Omental fat pad (tissue), 4 donors: Measurements from ENCODE around the gene ADRA2B. TPM values are rescaled to one million over a fixed set of nuclear protein-coding genes. Genes with fewer than 3 reads are reported as not detected.

ENCODE experiments used
- ATAC-seq: fragments of 150-250 bp; one replicate; pipeline ENCODE4 v1.9.1; 2016; ENCODE audit warnings: mild to moderate bottlenecking, moderate library complexity; ENCODE audit not compliant: low FRiP score
- DNase-seq: peaks from one replicate; pipeline ENCODE4 v3.0.0-alpha.2; 2019; ENCODE audit warnings: low spot score
- CTCF ChIP-seq, 3 donors: fragments of 450-650 bp; IDR thresholded peaks; one replicate each; pipeline ENCODE4 v1.5.1; 2016 to 2017; ENCODE audit warnings: antibody characterized with exemption in 3 of 3, mild to moderate bottlenecking in 3 of 3, moderate library complexity in 2 of 3
- total RNA-seq, 4 donors: library from RNA; depleted of rRNA; stranded (reverse); fragments of >200 nt; gene quantifications; one replicate each; pipeline ENCODE4 v1.1.0, GENCODE V29; 2016

The ADRA2B gene
- total RNA-seq, 4 donors from 2014 or later = 0.63 to 9.8 (median 2.6) TPM

- TF ChIP-seq CTCF (IDR thresholded peaks at IDR 0.05) = no peak
- DNase-seq (no peak), ATAC-seq (no peak)
Measured at GRCh38 chr2:96158554-96158940, 42.2 kb upstream of the ADRA2B start.

DNA sequence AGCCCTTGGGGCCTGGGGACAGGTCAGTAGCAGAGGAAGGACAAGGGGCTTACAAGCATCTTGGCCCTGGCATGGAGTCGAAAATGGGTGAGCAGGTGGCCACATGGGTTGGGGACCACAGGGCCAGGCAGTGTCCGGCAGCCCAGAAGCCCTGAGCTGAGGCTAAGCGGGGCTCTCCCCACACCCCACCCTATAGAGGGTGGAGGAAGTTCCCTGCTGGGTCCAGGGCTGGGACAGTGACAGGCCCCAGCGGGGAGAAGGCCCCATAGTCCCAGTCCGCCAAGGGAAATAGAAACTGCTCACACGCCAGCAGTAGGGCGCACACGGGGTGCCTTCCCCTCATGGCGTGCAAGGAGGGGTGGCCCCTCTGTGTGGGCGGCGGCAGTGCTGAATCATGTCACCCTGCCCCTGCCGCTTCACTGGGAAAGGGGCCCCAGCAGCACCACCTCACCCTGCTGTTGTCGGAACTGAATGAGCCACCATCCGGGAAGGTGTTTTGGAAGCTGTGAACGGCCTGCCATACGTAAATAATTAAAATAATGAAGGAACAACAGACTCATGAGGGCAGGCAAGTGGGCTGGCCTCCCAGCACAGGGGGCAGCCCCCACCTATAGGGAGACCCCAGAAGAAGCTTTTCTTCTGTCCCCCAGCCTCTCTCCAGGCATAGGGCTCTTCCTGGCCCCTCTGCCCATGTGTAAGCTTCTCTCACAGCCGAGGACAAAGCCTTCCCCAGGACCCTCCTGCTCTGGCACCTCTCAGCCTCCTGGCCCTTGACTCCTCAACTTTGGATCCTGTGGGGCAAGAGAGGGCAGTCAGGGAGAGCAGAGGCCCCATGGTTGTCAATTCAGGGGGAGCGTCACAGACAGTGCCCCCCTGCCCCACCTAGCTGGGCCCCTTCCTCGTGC, 41.5 kb upstream of the ADRA2B start:
- ATAC-seq (no peak), DNase-seq (no peak)
- TF ChIP-seq CTCF (IDR thresholded peaks at IDR 0.05) = no peak

- ATAC-seq (no peak), DNase-seq (no peak)
- TF ChIP-seq CTCF (IDR thresholded peaks at IDR 0.05) = no peak
Measured at GRCh38 chr2:96156926-96157648, 40.7 kb upstream of the ADRA2B start.

DNA sequence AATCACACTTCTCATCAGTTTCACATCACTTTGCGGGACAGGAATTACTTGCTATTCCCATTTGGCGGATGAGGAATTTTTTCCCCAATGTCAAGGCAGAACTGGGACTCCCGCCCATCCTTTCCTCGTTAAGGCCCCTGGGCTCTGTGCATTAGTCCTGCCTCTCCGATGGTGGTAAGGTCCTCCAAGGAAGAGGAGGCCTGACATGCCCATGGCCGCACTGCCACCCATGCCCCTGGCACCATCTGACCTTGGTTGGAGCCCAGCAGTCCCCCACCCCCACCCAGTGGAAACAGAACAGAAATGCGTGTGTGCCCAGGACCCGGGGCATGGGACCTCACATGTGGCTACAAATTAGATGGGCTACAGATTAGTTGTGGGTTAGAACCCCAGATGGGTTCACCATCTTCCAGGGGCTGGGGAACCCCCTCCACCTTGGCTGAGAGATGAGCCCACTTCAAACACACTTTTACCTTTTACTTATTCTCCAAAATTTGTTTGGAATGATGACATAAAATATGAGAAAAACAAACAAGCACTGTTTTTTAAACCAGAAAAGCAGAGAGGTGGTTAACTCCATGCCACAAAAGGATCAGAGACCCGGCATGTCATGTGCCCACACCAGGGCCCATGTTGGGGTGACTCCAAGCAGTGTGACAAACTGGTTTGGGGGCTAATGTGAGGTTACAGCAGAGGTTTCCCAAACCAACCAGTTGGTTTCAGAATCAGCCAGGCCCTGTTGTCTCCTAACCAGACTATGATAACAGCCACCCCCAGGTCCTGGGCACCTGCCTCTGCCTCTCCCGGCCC, 39.8 kb upstream of the ADRA2B start:
- DNase-seq (no peak), ATAC-seq (no peak)
- no peak for TF ChIP-seq CTCF (IDR thresholded peaks at IDR 0.05)

DNA sequence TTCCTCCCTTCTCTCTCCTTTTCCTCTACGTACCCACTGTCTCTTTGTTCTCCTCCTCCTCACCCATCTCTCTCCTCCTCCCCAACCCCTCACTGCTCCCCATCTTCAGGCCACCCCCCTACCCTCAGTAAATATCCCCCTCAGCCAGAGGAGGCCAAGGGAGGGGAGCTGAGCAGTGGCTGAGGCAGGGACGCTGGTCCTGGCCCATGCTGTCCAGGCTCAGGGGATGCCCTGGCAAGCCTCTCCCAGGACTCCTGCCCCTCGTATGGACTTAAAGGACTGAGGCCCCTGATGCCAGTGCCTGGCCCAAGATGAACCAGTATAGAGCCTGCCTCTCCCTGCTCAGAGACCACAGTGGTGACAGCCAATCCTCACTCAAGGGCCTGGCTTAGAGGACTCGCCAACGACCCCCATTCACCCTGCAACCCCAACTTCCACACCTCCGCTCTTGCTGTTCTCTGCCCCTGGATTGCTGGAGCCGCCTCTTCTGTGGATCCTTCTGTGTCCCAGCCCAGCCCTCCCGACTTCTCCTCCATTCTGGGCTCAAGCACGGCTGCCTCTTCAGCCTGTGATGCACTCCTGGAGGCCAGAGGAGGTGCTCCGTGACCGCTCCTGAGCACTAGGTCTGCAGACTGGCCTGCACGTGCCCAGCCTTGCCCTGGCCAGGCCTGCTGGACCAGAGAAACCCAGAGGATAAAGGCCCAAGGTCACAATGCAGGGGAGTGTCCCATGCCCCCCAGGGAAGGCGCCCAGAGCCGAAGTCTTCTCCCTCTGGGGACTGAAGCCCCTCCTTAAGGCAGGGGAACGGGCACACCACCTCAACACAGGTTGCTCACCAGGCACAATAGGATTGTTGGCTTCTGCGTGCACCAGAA, 38.4 kb upstream of the ADRA2B start:
- no peak for DNase-seq

More for the DNA sequence above, 38.4 kb upstream of the ADRA2B start:
- ATAC-seq = no peak
- no peak for TF ChIP-seq CTCF (IDR thresholded peaks at IDR 0.05)
